Stromal cell of bone marrow (primary cell): ENCODE measurements around the gene CD4.
A peak's percentile ranks its signal among the peaks of the same experiment; 100 is the strongest.

Source experiments
- DNase-seq: peaks from one replicate; pipeline ENCODE4 v3.0.0-alpha.2; 2012; ENCODE audit warnings: low read depth

Gene CD4

DNA sequence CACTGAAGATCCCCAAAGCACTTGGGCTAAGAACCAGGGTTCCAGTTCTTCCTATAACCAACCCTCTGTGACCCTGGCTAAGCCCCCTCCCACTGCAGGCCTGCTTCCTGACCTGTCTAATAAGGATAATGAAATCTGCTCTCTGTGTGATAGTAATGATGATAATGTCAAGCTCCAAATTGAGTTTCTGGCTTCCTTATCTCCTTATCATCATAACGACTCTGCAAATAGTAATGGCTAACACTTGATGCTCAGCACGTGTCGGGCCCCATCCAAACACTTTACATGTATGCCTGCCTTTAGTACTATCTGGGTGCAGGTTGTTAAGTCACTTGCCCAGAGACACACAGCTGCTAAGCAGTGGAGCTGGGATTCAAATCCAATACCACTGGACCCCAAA, 27.3 kb downstream of the CD4 start:
- no peak for DNase-seq

- no peak for DNase-seq
These were observed 27.8 kb downstream of the CD4 start for GRCh38 chr12:6817098-6817497.

- DNase-seq, result no peak
These were observed 28.4 kb downstream of the CD4 start for GRCh38 chr12:6817662-6818157.

- DNase-seq, result no peak
These were observed 28.9 kb downstream of the CD4 start for GRCh38 chr12:6818222-6818621.

DNA sequence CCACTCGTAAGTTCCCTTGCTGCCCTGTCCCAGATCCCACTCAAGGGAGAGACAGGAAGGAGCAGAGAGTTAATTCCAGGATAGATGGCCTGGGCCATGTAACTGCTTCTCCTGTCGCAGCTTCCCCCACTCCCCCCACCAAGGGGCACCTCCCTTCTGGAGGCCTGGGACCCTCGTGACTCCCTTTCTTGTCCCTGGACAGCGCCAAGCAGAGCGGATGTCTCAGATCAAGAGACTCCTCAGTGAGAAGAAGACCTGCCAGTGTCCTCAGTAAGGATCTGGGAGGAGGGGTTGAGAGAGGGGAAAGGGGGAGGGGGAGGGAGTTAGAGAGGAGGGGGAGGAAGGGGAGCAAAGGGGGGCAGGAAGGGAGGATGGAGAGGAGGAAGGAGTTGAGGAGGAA, 29.3 kb downstream of the CD4 start:
- no peak for DNase-seq

DNA sequence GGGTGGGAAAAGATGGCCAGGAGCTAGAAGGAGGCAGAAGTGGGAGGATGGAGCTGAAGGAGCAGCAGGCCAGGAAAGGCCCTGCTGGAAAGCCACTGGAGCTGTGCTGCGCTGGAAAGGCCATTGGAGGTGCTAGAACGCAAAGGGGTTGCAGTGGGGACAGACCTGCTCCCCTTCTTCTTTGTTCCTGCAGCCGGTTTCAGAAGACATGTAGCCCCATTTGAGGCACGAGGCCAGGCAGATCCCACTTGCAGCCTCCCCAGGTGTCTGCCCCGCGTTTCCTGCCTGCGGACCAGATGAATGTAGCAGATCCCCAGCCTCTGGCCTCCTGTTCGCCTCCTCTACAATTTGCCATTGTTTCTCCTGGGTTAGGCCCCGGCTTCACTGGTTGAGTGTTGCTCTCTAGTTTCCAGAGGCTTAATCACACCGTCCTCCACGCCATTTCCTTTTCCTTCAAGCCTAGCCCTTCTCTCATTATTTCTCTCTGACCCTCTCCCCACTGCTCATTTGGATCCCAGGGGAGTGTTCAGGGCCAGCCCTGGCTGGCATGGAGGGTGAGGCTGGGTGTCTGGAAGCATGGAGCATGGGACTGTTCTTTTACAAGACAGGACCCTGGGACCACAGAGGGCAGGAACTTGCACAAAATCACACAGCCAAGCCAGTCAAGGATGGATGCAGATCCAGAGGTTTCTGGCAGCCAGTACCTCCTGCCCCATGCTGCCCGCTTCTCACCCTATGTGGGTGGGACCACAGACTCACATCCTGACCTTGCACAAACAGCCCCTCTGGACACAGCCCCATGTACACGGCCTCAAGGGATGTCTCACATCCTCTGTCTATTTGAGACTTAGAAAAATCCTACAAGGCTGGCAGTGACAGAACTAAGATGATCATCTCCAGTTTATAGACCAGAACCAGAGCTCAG, 30.0 kb downstream of the CD4 start:
- DNase-seq, result no peak

DNA sequence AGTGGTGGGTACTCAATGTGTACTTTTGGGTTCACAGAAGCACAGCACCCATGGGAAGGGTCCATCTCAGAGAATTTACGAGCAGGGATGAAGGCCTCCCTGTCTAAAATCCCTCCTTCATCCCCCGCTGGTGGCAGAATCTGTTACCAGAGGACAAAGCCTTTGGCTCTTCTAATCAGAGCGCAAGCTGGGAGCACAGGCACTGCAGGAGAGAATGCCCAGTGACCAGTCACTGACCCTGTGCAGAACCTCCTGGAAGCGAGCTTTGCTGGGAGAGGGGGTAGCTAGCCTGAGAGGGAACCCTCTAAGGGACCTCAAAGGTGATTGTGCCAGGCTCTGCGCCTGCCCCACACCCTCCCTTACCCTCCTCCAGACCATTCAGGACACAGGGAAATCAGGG, 30.8 kb downstream of the CD4 start:
- DNase-seq, result no peak

- peak; percentile 22 for DNase-seq
These were observed 32.5 kb downstream of the CD4 start, which contains the start of gene GPR162 for GRCh38 chr12:6821591-6822425. TSS of gene GPR162 (plus strand) at chr12:6821821. CDS start at chr12:6823899, 2,078 bp downstream.

DNA sequence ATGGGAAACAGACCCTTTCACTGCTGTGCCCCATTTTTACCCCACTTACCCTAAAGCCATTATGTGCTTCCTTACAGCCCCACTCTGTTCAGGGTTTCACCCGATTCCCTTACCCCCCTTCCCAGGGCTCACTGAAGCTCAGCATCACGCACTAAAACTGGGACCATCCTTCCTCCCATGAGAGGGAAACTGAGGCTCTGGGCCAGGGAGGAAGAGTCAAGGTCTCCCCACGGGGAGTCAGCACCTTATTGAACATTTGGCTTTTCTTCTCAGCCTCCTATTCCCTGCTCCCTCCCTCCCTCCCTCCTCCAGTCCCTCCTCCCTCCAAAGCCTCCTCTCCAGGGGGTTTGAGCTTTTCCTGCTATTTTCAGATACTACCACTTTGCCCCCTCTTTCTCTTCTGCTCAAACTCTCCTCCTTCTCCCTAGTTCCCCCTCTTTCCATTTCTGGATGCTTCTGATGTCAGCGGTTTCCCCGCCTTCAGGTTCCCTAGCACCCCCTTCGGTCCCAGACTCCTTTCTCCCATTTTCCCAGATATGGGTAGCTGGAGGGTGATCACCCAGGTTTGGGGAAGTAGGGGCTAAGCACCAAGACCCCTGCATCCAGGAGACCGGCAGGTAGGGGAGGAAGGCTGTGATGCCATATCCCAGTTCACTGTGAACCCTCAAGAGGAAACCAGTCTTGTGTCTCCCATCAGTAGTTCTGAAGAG, 33.3 kb downstream of the CD4 start:
- DNase-seq, result no peak

GRCh38 chr12:6823182-6824084, 34.1 kb downstream of the CD4 start:
- no peak for DNase-seq

DNA sequence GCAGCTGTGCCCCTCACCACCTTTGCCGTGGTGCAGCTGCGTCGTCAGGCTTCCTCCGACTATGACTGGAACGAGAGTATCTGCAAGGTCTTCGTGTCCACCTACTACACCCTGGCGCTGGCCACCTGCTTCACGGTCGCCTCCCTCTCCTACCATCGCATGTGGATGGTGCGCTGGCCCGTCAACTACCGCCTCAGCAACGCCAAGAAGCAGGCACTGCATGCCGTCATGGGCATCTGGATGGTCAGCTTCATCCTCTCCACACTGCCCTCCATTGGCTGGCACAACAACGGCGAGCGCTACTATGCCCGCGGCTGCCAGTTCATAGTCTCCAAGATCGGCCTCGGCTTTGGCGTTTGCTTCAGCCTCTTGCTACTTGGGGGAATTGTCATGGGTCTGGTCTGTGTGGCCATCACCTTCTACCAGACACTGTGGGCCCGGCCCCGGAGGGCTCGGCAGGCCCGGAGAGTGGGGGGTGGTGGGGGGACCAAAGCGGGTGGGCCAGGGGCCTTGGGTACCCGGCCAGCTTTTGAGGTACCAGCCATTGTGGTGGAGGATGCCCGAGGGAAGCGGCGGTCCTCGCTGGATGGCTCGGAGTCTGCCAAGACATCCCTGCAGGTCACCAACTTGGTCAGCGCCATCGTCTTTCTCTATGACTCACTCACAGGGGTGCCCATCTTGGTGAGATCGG, 34.9 kb downstream of the CD4 start:
- no peak for DNase-seq

DNA sequence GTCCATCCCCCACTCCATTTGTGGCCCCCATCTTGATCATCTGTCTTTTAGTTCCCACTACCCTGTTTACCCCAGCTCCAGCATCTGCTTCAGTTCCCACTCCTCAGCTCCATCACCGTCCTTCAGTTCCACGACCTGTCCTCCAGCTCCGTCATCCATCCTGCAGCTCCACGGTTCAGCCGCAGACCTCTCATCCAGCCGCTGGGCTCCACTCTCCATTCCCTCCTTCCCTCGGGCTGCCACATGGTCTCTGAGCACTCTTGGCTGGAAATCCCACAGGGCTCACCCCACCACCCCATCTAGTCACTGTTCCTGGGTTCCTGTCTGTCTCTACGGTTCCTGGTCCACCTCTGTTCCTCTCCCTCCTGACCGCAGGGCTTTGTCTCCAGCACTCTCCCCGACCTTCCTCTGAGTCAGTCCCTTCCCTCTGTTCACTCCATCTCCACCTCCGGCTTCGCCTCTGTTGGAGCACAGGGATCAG, 35.6 kb downstream of the CD4 start:
- no peak for DNase-seq

- peak; percentile 71 for DNase-seq
These were observed 36.2 kb downstream of the CD4 start for GRCh38 chr12:6825398-6826124.

GRCh38 chr12:6826125-6826733, 36.9 kb downstream of the CD4 start:
- no peak for DNase-seq

- no peak for DNase-seq
These were observed 37.6 kb downstream of the CD4 start for GRCh38 chr12:6826734-6827436.

- peak; percentile 71 for DNase-seq
These were observed 38.1 kb downstream of the CD4 start for GRCh38 chr12:6827437-6827911.

DNA sequence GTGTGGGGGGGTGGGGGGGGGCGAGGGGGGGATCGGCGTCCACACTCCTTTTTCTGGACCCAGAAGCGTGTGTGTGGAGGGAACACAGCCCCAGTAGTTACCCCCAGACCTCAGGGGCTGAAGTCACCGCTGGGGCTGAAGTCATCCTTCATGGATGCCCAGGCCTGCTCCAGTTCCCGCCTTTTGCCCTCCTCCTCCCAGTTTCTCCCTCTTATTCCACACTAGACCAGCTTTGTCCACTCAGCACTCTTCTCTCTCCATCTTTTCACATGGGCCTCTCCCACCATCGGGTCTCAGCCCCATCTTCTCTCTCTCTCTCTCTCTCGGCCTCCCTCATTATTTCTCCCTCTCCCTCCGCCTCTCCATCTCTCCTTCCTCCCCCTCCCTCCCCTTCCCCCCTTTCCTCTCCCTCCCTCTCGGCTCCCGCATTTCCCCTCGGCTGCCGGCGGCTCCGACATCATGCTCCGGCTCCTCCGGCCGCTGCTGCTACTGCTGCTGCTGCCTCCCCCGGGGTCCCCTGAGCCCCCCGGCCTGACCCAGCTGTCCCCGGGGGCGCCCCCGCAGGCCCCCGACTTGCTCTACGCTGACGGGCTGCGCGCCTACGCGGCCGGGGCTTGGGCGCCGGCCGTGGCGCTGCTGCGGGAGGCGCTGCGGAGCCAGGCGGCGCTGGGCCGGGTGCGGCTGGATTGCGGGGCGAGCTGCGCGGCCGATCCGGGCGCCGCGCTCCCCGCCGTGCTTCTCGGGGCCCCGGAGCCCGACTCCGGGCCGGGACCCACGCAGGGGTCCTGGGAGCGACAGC, 38.9 kb downstream of the CD4 start, which contains the start of gene P3H3:
Gene P3H3, plus strand, starts transcription at position 426 of the 799 bp plus-strand sequence. Its CDS starts 34 bp downstream, at position 460.
- DNase-seq, result peak; percentile 24
